PC-9 (cell line): ENCODE measurements around the gene SYT7. TPM values are rescaled to one million over a fixed set of nuclear protein-coding genes. Genes with fewer than 3 reads are reported as not detected.

Source experiments
- BruUV-seq: library from RNA; stranded (reverse); fragments of 400-500 nt; replicated peaks from 2 replicates; lab custom pipeline; 2021; lab: Mats Ljungman, UMichigan
- CTCF ChIA-PET: fragments of 300-600 bp; sonication (Branson Sonifier 250); formaldehyde crosslinking; loops from one replicate; lab custom pipeline; 2022; ENCODE audit warnings: antibody characterized with exemption; lab: Charles Lee
- POLR2A ChIA-PET: fragments of 300-600 bp; sonication (Branson Sonifier 250); formaldehyde crosslinking; loops from one replicate; lab custom pipeline; 2022; ENCODE audit warnings: antibody characterized with exemption; ENCODE audit not compliant: unreplicated experiment; lab: Charles Lee
- DNase-seq, 2 experiments: peaks; one replicate each; pipeline versions ENCODE4 v3.0.0 to v3.0.0-alpha.2; 2015 to 2022; ENCODE audit warnings: mixed read lengths in 1 of 2
- H2AFZ ChIP-seq: fragments of 200-600 bp; sonication (generic); 2 replicates; pipeline ENCODE4 v1.8.1; 2017; ENCODE audit warnings: antibody characterized with exemption
- H3F3A ChIP-seq: fragments of 200-600 bp; sonication (generic); 2 replicates; pipeline ENCODE4 v1.8.1; 2017; ENCODE audit warnings: antibody characterized with exemption, mild to moderate bottlenecking, low read depth; ENCODE audit not compliant: insufficient read depth
- H3K27ac ChIP-seq: fragments of 200-600 bp; sonication (generic); 2 replicates; pipeline ENCODE4 v1.6.1; 2016; ENCODE audit warnings: mixed run types
- H3K27me3 ChIP-seq: fragments of 200-600 bp; sonication (generic); 2 replicates; pipeline ENCODE4 v1.6.1; 2016; ENCODE audit warnings: low read depth, mixed run types; ENCODE audit not compliant: insufficient read depth
- H3K36me3 ChIP-seq: fragments of 200-600 bp; sonication (generic); 2 replicates; pipeline ENCODE4 v1.6.1; 2016; ENCODE audit warnings: low read depth, mixed run types
- H3K4me1 ChIP-seq: fragments of 200-600 bp; sonication (generic); replicated peaks from 2 replicates; pipeline ENCODE4 v1.6.1; 2016; ENCODE audit warnings: mixed run types; ENCODE audit not compliant: insufficient read depth
- H3K4me2 ChIP-seq: fragments of 200-600 bp; sonication (generic); 2 replicates; pipeline ENCODE4 v1.6.1; 2017; ENCODE audit warnings: mixed run types
- H3K4me3 ChIP-seq: fragments of 200-600 bp; sonication (generic); 2 replicates; pipeline ENCODE4 v1.6.1; 2016; ENCODE audit warnings: mixed run types
- H3K79me2 ChIP-seq: fragments of 200-600 bp; sonication (generic); 2 replicates; pipeline ENCODE4 v1.6.1; 2017; ENCODE audit warnings: low read depth, mixed run types
- H3K9me2 ChIP-seq: fragments of 200-600 bp; sonication (generic); 2 replicates; pipeline ENCODE4 v1.8.1; 2017; ENCODE audit warnings: mild to moderate bottlenecking; ENCODE audit not compliant: insufficient read depth
- H3K9me3 ChIP-seq: fragments of 200-600 bp; sonication (generic); 2 replicates; pipeline ENCODE4 v1.8.1; 2016; ENCODE audit warnings: low read depth; ENCODE audit not compliant: insufficient read depth
- H4K20me1 ChIP-seq: fragments of 200-600 bp; sonication (generic); 2 replicates; pipeline ENCODE4 v1.8.1; 2017; ENCODE audit not compliant: insufficient read depth
- CTCF ChIP-seq: fragments of 200-600 bp; sonication (generic); conservative IDR thresholded peaks from 2 replicates; pipeline ENCODE4 v1.6.1; 2017; ENCODE audit warnings: mixed run types, antibody characterized with exemption, mild to moderate bottlenecking, moderate library complexity
- EZH2 ChIP-seq: fragments of 200-600 bp; sonication (generic); IDR thresholded peaks from 2 replicates; pipeline ENCODE4 v1.8.0; 2017; ENCODE audit warnings: antibody characterized with exemption, low read depth
- intact Hi-C: fragments of 100-400 bp; cut with micrococcal nuclease; formaldehyde crosslinking; loops from one replicate; pipeline ENCODE4 v1.10.0; 2022; ENCODE audit not compliant: unreplicated experiment
- total RNA-seq: library from RNA; stranded (reverse); gene quantifications from 2 replicates; pipeline ENCODE4 v1.2.3, GENCODE V29; 2021

The SYT7 gene
- total RNA-seq, 1 experiment from 2014 or later: 4.0 TPM

GRCh38 chr11:61482513-61482912 is 98.4 kb downstream of the SYT7 start:
- H3K9me2 ChIP-seq: no peaks in the 10 kb centered on the region
- no peak overlapping the region for H3K4me2 ChIP-seq
- H3K4me3 ChIP-seq: no peak overlapping the region
- no peak overlapping the region for H3K27ac ChIP-seq
- no peaks in the 10 kb centered on the region for H4K20me1 ChIP-seq
- H2AFZ ChIP-seq: no peak overlapping the region
- peaks cover 47% of the 10 kb centered on the region for H3K4me1 ChIP-seq
- H3K36me3 ChIP-seq: no peaks in the 10 kb centered on the region
- POLR2A ChIA-PET: no interaction called here
- intact Hi-C loops: no loop called here
- no TSS peak for BruUV-seq
- no peaks in the 10 kb centered on the region for H3K9me3 ChIP-seq
- CTCF ChIA-PET: interaction anchor here (0.7 kb wide), 1 partner anchor 47 kb away, joined by 3 read pairs; no protein-coding TSS in a partner anchor
- peaks cover 22% of the 10 kb centered on the region; the same call in 1 of the 2 replicates for H3F3A ChIP-seq
- no peaks in the 10 kb centered on the region for H3K27me3 ChIP-seq
- peak in 1 of 2 experiments; percentile 28 for DNase-seq
- no peaks in the 10 kb centered on the region for H3K79me2 ChIP-seq
- TF ChIP-seq CTCF (peak; percentile 60), EZH2 (no peak)

GRCh38 chr11:61481806-61482205 is 99.1 kb downstream of the SYT7 start:
- Histone ChIP-seq H3F3A (peaks cover 17% of the 10 kb centered on the region; the same call in 1 of the 2 replicates), H3K27ac (peak overlapping the region; percentile 51), H3K4me1 (peaks cover 40% of the 10 kb centered on the region), H3K4me3 (no peak overlapping the region), H3K4me2 (peak overlapping the region; percentile 47), H3K27me3 (no peaks in the 10 kb centered on the region), H3K9me2 (no peaks in the 10 kb centered on the region), H4K20me1 (no peaks in the 10 kb centered on the region), H2AFZ (no peak overlapping the region), H3K79me2 (no peaks in the 10 kb centered on the region), H3K9me3 (no peaks in the 10 kb centered on the region), H3K36me3 (no peaks in the 10 kb centered on the region)
- CTCF ChIA-PET: interaction anchor here (0.5 to 0.7 kb wide), 2 partner anchors 9 to 47 kb away, joined by 3 to 10 read pairs; no protein-coding TSS in a partner anchor
- no peak for TF ChIP-seq CTCF
- TF ChIP-seq EZH2: no peak
- intact Hi-C loops: no loop called here
- no peak for DNase-seq
- BruUV-seq: no TSS peak
- POLR2A ChIA-PET: no interaction called here

GRCh38 chr11:61480994-61481335 is 99.9 kb downstream of the SYT7 start:
- H3K4me1 ChIP-seq: peaks cover 32% of the 10 kb centered on the region
- H3K27me3 ChIP-seq: no peaks in the 10 kb centered on the region
- H3K79me2 ChIP-seq: no peaks in the 10 kb centered on the region
- H2AFZ ChIP-seq: no peak overlapping the region
- no TSS peak for BruUV-seq
- H4K20me1 ChIP-seq: no peaks in the 10 kb centered on the region
- H3K4me2 ChIP-seq: peak overlapping the region; percentile 47
- ChIA-PET CTCF (interaction anchor here (0.5 to 1.1 kb wide), 2 partner anchors 34 to 156 kb away, joined by 3 to 5 read pairs; no protein-coding TSS in a partner anchor), POLR2A (interaction anchor here (0.6 to 1.0 kb wide), 2 partner anchors 8 to 102 kb away, joined by 4 to 5 read pairs; no protein-coding TSS in a partner anchor)
- H3K27ac ChIP-seq: peak overlapping the region; percentile 51; the same call in 1 of the 2 replicates
- H3K9me3 ChIP-seq: no peaks in the 10 kb centered on the region
- no peak for TF ChIP-seq CTCF
- TF ChIP-seq EZH2: no peak
- H3K9me2 ChIP-seq: no peaks in the 10 kb centered on the region
- H3K36me3 ChIP-seq: no peaks in the 10 kb centered on the region
- intact Hi-C loops: no loop called here
- H3K4me3 ChIP-seq: no peak overlapping the region
- peak; percentile 86 to 89 for DNase-seq
- peaks cover 13% of the 10 kb centered on the region; the same call in 1 of the 2 replicates for H3F3A ChIP-seq
